ENCODE results near the gene OGFOD2. TPM values are rescaled to one million over a fixed set of nuclear protein-coding genes. Genes with fewer than 3 reads are reported as not detected.

Gene OGFOD2
- polyA plus RNA-seq, 1 experiment: 10.8 TPM

GRCh38 chr12:122977153-122977552 is 2.1 kb downstream of the OGFOD2 start:
- no peak for TF ChIP-seq CTCF (IDR thresholded peaks at IDR 0.05; ENCODE audit: insufficient read depth, low read depth, low read length)
- no peak for DNase-seq (ENCODE audit: low read depth)
- Histone ChIP-seq H3K27me3 (ENCODE audit: control insufficient read depth, insufficient read depth, low read length) (no peaks in the 10 kb centered on the region), H3K4me3 (ENCODE audit: low read depth, low read length) (no peak overlapping the region), H3K36me3 (ENCODE audit: control insufficient read depth, insufficient read depth, low read length) (peaks cover 10% of the 10 kb centered on the region)
- ChIA-PET CTCF (no interaction called here), POLR2A (no interaction called here)

- no peak for DNase-seq (ENCODE audit: low read depth)
- ChIA-PET POLR2A (no interaction called here), CTCF (interaction anchor here (1.4 kb wide), 1 partner anchor 260 kb away, joined by 7 read pairs; no protein-coding TSS in a partner anchor)
- peaks cover 11% of the 10 kb centered on the region for H3K36me3 ChIP-seq (ENCODE audit: control insufficient read depth, insufficient read depth, low read length)
- TF ChIP-seq CTCF (IDR thresholded peaks at IDR 0.05; ENCODE audit: insufficient read depth, low read depth, low read length): no peak
- no peak overlapping the region for H3K4me3 ChIP-seq (ENCODE audit: low read depth, low read length)
- H3K27me3 ChIP-seq (ENCODE audit: control insufficient read depth, insufficient read depth, low read length): no peaks in the 10 kb centered on the region
These were observed 2.8 kb downstream of the OGFOD2 start for GRCh38 chr12:122977655-122978392.

GRCh38 chr12:122978507-122978955 is 3.5 kb downstream of the OGFOD2 start:
- H3K4me3 ChIP-seq (ENCODE audit: low read depth, low read length): no peak overlapping the region
- TF ChIP-seq CTCF (IDR thresholded peaks at IDR 0.05; ENCODE audit: insufficient read depth, low read depth, low read length): no peak
- ChIA-PET CTCF (interaction anchor here (1.4 kb wide), 1 partner anchor 260 kb away, joined by 7 read pairs; no protein-coding TSS in a partner anchor), POLR2A (no interaction called here)
- H3K27me3 ChIP-seq (ENCODE audit: control insufficient read depth, insufficient read depth, low read length): no peaks in the 10 kb centered on the region
- DNase-seq (ENCODE audit: low read depth): no peak
- peaks cover 13% of the 10 kb centered on the region for H3K36me3 ChIP-seq (ENCODE audit: control insufficient read depth, insufficient read depth, low read length)

DNA sequence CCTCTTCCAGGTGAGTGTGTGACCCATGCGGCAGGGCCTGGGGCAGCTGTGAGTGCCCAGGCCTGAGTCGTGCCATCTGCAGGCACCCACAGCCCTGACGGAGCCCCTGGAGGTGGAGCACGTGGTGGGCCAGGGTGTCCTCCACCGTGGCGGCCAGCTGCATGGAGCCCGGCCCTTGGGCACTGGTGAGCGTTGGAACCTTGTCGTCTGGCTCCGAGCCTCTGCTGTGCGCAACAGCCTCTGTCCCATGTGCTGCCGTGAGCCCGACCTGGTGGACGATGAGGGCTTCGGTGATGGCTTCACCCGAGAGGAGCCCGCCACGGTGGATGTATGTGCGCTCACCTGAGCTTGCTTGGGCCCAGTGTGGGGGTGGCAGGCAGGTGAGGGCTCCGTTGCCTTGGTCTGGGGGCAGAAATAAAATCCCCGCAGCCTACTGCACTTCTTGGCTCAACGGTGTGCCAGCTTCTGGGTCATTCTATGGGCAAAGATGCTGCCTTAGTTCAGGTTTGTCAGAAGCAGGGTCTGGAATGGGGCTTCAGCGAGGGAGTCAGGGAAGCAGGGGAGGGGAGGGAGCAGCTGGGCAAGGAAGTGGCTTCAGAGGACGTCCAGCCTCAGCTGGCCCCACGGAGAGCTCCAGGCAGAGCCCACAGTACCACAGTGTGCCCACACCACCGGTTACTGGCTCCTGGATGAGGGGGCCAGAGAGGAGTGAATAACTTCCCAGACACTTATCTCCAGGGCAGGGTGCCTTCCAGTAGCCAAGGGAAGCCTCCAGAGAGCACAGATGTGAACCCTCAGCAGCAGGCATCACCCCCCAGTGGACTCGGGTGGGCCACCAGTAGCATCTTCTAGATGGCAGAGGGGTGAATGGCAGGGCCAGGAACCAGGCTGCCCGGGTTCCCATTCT is 4.2 kb downstream of the OGFOD2 start:
- DNase-seq (ENCODE audit: low read depth): no peak
- Histone ChIP-seq H3K27me3 (ENCODE audit: control insufficient read depth, insufficient read depth, low read length) (no peaks in the 10 kb centered on the region), H3K36me3 (ENCODE audit: control insufficient read depth, insufficient read depth, low read length) (peaks cover 13% of the 10 kb centered on the region), H3K4me3 (ENCODE audit: low read depth, low read length) (peak overlapping the region; percentile 91)
- no peak for TF ChIP-seq CTCF (IDR thresholded peaks at IDR 0.05; ENCODE audit: insufficient read depth, low read depth, low read length)
- ChIA-PET POLR2A (no interaction called here), CTCF (interaction anchor here (1.0 to 1.4 kb wide), 6 partner anchors 7 to 259 kb away, joined by 3 to 7 read pairs (median 3); no protein-coding TSS in a partner anchor)

- Histone ChIP-seq H3K27me3 (ENCODE audit: control insufficient read depth, insufficient read depth, low read length) (no peaks in the 10 kb centered on the region), H3K4me3 (ENCODE audit: low read depth, low read length) (peak overlapping the region; percentile 91), H3K36me3 (ENCODE audit: control insufficient read depth, insufficient read depth, low read length) (peaks cover 13% of the 10 kb centered on the region)
- ChIA-PET CTCF (interaction anchor here (1.0 to 1.2 kb wide), 5 partner anchors 8 to 258 kb away, joined by 3 read pairs; no protein-coding TSS in a partner anchor), POLR2A (no interaction called here)
- DNase-seq (ENCODE audit: low read depth): no peak
- no peak for TF ChIP-seq CTCF (IDR thresholded peaks at IDR 0.05; ENCODE audit: insufficient read depth, low read depth, low read length)
These were observed 4.8 kb downstream of the OGFOD2 start for GRCh38 chr12:122979908-122980182.
